NCI-H1694 (cell line): ENCODE measurements around the gene CLNK.
A peak's percentile ranks its signal among the peaks of the same experiment; 100 is the strongest.

Experiments
- DNase-seq: peaks from one replicate; lab custom pipeline; 2025; lab: John Stamatoyannopoulos, UW

Gene CLNK

GRCh38 chr4:10701161-10701560, 16.6 kb upstream of the CLNK start:
- no peak for DNase-seq

GRCh38 chr4:10698172-10698571, 13.6 kb upstream of the CLNK start:
- no peak for DNase-seq

DNA sequence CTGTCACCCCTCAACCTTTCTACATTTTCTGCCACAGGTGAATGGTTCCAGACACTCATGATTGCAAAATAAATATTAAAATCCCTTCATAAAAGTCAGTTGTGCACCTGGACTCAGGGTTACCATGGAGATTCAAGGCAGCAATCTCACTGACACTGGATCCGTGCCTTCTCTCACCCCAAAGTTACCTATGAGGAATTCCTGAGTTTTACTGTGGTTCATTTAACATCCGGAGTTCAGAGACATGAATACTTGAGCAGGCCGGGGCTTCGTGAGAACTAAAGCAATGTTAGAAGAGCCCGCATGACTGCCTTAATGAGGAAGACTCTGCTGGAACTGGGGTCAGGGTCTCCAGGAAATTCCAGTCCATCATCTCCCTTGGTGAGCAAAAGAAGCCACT, 12.5 kb upstream of the CLNK start:
- DNase-seq = no peak

- no peak for DNase-seq
Measured at GRCh38 chr4:10696253-10696652, 11.7 kb upstream of the CLNK start.

DNA sequence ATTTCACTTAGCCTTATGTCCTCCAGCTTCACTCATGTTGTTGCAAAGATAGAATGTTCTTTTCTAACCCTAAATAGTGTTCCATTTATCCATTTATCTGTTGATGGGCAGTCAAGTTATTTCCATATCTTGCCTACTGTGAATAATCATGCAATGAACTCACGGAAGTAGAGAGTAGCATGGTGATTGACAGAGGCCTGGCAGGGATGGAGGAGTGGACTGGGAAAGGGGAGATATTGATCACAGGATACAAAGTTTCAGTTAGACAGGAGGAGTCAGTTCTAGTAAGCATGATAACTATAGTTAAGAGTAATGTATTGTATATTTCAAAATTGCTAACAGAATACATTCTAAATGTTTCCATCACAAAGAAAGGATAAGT, 10.3 kb upstream of the CLNK start:
- DNase-seq = no peak

DNA sequence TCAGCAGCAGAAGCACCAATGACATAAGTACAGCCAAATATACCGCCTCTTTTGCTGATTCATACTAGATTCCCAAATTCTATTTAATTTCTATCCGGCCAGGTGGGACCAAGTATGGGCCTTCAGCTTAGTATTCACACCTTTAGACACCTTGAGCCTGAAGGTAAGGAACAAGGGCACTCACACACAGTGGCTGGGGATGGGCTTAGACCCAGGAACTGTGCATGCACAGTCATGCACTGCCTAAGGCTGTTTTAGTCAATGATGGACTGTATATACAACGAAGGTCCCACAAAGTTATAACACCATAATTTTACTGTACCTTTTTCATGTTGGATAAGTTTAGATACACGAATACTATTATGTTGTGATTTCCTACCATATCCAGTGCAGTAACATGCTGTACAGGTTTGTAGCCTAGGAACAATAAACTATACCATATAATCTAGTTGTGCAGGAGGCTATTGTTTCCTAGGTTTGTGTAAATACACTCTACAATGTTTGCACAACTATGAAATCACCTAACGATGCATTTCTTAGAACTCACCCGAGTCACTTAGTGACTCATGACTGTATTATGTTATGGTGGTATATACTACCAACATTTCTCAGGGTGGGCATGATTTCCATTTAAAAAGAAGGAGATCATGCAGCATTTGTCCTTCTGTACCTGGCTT, 9.7 kb upstream of the CLNK start:
- no peak for DNase-seq

DNA sequence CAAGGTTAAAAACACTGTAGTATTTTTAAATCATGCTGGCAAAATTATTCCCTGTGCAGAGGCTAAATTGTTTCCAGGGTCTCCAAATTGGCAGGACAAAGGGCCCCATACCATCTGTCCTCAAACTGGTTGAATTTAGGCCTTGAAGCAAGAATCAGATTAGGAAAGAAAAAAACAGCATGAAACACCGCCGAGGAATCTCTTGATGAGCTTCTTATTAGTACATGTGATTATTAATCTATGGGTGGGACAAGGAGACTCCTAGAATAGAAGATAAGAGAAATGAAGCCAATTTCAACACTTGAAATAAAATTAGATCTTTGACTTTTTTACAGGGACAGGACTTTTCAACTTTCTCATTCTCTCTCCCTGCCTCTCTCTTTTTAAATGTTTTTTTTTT, 7.1 kb upstream of the CLNK start:
- no peak for DNase-seq

GRCh38 chr4:10690185-10690907, 5.8 kb upstream of the CLNK start:
- DNase-seq = no peak

- no peak for DNase-seq
Measured at GRCh38 chr4:10688846-10689245, 4.3 kb upstream of the CLNK start.

- no peak for DNase-seq
Measured at GRCh38 chr4:10688022-10688421, 3.5 kb upstream of the CLNK start.

GRCh38 chr4:10687526-10687925, 3.0 kb upstream of the CLNK start:
- DNase-seq = no peak

DNA sequence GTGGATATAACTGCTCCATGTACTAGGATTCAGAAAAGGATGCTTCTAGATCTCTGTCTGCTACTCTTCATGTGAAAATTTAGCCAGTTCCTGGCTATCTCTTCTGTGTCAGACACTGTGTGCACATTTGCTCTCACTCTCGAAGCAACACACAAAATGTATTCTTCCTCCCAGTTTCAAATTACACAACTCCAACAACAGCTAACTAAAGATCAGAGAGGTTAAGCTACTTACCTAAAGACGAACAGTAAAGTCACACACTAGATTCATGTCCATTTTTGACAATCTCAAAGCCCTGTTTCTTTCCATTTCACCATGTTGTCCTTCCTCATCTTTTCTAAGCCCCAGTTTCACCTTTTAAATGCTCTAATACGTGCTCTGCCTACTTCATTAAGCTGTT, 2.2 kb downstream of the CLNK start:
- no peak for DNase-seq

DNA sequence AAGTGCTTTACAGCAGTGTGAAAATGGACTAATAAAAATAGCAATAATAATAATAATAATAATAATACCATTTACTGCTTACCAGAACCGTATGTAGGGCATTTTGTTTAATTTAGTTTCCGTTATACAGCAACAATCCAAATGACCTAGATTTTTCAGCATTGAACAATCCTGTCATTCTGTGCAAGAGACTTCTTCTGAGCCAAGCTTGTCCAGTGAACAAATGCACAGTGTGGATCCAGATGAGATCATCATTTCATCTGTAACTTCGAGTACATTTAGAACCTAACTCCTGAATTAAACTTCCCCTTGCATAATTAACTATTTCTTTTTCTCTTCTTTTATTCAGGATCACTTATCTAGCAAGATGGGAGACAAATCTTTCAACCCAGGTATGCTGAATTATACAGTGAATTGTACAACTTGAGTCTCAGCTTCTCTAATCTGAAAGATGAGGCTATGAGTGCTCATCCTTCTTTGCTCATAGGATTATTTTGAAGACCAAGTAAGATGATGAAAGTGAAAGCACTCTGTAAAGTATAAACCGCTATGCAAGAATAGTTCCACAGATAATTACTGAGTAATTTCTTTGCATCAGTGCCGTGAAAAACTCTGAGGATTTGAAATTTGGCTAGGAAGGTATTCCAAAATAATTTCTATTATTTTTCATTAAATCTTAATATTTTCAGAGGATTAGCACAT, 6.6 kb downstream of the CLNK start:
- no peak for DNase-seq

- DNase-seq = no peak
Measured at GRCh38 chr4:10673817-10674369, 10.7 kb downstream of the CLNK start.

DNA sequence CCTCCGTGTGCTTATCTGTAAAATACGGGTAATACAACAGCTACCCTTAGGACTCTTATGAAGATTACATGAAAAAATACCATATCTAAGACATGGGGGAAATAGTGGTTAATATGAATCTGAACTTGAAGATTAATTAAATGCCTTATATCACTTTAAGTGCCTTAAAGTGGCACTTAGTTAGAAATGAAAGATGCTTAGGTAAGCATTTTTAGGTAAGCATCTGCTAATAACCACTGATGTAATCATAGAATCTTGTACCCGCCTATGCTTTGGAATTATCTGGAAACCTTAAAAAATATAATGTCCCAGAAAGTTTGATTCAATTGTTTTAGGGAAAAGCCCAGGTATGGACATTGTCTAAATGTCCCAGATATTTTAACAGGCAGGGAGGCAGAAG, 12.2 kb downstream of the CLNK start:
- DNase-seq = no peak

DNA sequence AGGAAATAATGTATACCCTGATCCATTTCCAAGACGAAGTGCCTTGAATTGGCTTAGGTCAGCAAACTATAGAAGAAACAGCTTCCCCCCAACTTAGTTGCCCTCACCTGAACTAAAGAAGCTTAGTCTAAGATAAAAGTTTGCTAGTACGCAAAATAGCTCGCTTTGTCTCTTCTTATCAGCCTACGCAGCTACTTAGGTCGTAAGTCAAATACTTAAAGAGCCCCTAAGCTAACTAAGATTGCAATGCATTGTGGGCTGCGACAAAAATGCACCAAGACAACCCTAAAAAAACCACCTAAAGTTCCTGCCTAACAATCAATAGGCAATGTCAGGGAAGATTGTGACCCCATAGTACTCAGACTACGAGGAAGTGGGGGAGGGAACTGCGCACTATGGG, 12.8 kb downstream of the CLNK start:
- DNase-seq = no peak

GRCh38 chr4:10671366-10671765, 13.2 kb downstream of the CLNK start:
- DNase-seq = no peak

DNA sequence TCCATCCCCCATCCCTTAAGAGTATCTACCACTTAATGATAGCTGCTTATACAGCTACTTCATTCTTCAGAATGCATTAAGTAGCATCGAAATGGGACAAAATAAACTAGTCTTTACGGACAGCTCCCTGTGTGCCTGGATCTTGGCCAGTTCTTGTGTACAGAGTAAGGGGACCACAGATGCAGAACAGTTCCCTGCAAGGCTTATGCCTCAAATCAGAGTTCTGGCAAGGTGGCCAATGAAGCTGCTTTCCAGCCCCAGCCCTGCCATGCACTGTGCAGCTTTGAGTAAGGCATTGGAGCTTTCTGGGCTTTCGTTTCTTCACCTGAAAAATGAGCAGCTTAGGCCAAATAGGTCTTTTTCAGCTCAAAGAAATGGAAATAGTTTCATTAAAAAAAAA, 14.2 kb downstream of the CLNK start:
- DNase-seq = no peak

DNA sequence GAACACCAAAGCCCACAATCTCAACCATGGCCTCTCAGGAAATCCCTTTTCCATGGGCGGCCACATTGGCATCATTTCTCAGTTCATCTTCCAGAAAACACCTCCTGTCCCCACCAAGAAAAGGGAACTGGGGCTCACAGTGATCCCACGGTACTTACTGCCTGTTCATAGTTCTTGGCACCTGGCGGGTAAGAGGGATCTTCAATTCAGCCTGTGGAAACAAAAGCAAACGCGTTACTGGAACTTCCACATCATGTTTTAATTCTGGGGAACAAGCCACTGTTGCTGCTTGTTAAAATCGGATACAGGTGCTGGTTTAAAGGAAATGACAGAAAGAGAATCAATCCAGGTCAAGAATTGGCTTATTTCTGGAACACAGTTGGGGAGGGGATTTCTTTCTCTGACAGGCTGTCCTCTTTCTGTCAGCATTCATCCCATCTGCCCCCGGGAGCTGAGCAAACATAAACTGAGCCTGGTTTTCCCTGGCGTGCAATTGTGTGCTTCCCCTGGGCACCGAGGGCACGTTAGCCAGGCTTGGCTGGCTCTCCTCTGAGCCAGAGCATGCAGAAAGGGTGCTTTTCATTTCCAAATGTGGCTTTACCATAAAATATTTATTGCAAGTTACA, 16.8 kb downstream of the CLNK start:
- peak; percentile 63 for DNase-seq

- no peak for DNase-seq
Measured at GRCh38 chr4:10666616-10667015, 18.0 kb downstream of the CLNK start.

- DNase-seq = no peak
Measured at GRCh38 chr4:10664408-10664807, 20.2 kb downstream of the CLNK start.

DNA sequence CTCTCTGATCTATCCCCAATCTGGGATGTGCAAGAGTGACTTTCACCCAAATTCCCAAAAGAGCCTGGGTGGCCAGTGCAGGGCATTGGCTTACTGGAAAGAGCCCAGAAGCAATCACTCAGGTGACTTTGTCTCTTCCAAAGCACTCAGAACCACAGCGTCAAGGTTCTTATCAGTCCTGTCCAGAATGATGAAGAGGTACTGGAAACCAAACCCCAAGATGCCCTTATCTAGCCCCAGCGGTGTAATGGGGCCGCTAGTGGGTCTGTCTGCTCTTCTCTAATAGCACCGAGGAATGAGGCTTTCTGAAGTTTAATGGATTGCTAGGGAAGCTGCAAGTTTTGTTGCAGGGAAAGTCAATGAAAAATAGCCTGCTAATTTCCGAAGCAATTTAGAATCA, 21.6 kb downstream of the CLNK start:
- no peak for DNase-seq

DNA sequence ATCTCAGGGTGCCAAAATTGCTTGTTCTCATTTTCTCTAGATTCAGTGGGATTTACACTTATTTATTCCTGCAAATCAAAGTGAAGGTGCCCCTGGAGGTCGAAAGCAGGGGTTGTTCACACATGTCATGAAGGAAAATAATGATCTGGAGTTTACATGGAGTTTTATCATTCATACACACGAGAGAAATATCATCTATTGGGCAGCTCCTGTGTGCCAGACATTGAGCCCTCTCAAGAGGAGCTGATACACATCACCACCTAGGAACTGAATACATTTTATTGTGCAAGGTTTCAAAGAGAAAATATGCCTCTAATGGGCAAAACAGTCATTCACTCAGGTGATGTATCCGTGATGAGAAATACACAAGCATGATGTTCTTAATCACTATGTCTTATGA, 23.5 kb downstream of the CLNK start:
- DNase-seq = no peak
